RWPE1 (cell line): ENCODE measurements around the gene SLC35E1.

ENCODE experiments used
- CTCF ChIA-PET: fragments of 350-600 bp; sonication (Branson Sonifier 250); formaldehyde crosslinking; extraction: SDS; loops from one replicate; lab custom pipeline; 2021; lab: Yijun Ruan, JAX
- POLR2A ChIA-PET: fragments of 400-600 bp; formaldehyde crosslinking; extraction: SDS; loops from one replicate; lab custom pipeline; 2020; ENCODE audit warnings: antibody characterized with exemption; ENCODE audit not compliant: low non-redundant PET; lab: Yijun Ruan, JAX
- DNase-seq: peaks from one replicate; pipeline ENCODE4 v3.0.0; 2012; ENCODE audit warnings: low spot score
- H3K27ac ChIP-seq: fragments of 450-650 bp; 2 replicates; pipeline ENCODE4 v1.5.1; 2017
- TF ChIP-seq, protein P1 (sequence below): fragments of 450-650 bp; conservative IDR thresholded peaks from 2 replicates; pipeline ENCODE4 v1.5.1; 2017; ENCODE audit warnings: low read depth, mild to moderate bottlenecking

SLC35E1 gene

DNA sequence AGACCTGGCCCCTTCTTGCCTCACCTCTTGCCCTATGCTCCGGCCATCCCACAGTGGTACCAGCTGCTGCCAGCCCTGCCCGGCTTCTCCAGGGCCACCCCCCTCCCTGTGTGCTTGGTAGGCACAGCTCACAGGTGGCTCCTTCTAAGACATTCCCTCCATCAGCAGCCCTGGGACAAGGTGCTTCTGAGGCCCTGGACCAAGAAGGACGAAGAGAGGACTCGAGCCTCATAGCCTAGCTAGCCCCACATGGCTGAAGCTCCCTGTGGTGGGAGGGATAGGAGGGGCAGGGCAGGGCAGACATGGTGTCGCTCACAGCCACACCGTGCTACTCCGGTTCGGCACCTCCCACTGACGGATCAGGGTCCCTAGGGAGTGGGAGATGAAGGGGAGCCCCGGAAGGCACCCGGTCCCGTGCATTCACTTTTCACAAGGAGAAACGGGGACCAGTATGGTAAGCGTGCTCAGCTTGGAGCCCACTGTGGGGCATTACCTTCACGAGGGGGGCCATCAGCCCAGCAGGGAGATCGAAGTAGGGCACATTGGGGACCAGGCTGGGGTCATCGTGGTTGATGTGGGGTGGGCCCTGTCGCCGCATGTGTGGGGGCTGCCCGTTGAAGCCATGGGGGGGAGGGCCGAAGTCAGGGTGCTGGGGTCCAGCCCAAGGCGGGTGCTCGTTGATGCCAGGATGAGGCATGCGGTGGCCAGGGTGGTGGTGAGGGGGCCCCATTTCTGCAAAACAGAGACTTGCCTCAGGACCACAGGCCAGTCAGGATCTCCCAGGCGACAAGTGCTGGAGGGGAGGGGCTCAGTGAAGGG lies 49.4 kb downstream of the SLC35E1 start:
- no peak for DNase-seq
- H3K27ac ChIP-seq, result no peak overlapping the region; the same call in 1 of the 2 replicates
- ChIA-PET CTCF (no interaction called here), POLR2A (no interaction called here)
- TF ChIP-seq, protein P1, sequence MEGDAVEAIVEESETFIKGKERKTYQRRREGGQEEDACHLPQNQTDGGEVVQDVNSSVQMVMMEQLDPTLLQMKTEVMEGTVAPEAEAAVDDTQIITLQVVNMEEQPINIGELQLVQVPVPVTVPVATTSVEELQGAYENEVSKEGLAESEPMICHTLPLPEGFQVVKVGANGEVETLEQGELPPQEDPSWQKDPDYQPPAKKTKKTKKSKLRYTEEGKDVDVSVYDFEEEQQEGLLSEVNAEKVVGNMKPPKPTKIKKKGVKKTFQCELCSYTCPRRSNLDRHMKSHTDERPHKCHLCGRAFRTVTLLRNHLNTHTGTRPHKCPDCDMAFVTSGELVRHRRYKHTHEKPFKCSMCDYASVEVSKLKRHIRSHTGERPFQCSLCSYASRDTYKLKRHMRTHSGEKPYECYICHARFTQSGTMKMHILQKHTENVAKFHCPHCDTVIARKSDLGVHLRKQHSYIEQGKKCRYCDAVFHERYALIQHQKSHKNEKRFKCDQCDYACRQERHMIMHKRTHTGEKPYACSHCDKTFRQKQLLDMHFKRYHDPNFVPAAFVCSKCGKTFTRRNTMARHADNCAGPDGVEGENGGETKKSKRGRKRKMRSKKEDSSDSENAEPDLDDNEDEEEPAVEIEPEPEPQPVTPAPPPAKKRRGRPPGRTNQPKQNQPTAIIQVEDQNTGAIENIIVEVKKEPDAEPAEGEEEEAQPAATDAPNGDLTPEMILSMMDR, result no peak

DNA sequence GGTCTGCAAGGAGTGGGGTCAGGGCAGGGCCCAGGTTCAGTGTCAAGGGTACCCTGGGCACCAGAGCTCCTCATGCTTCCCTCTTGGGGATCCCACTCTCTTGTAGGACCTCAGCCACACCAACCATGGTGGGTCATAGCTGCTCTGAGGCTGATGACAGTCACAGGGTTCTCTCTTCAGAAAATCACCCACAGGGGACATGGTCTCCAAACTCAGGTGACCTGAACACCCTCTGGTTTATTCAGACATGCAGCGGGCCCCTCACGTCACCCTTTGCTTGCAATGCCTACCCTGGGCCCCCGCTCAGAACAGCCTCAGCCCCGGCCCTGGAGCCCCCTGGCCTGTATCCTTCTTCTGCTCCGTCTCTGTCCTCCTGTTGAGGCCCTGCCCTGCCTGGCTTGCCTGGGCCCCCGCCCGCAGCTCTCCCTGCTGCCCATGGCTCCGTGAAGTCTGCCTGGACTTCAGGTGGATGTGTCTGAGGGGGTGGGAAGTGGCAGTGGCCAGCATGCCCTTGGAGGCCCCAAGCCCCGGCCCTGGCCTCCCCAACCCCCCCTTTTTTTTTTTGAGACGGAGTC lies 50.4 kb downstream of the SLC35E1 start:
- ChIA-PET CTCF (no interaction called here), POLR2A (no interaction called here)
- DNase-seq, result no peak
- peak overlapping the region; percentile 36 for H3K27ac ChIP-seq
- TF ChIP-seq, protein P1, result no peak

DNA sequence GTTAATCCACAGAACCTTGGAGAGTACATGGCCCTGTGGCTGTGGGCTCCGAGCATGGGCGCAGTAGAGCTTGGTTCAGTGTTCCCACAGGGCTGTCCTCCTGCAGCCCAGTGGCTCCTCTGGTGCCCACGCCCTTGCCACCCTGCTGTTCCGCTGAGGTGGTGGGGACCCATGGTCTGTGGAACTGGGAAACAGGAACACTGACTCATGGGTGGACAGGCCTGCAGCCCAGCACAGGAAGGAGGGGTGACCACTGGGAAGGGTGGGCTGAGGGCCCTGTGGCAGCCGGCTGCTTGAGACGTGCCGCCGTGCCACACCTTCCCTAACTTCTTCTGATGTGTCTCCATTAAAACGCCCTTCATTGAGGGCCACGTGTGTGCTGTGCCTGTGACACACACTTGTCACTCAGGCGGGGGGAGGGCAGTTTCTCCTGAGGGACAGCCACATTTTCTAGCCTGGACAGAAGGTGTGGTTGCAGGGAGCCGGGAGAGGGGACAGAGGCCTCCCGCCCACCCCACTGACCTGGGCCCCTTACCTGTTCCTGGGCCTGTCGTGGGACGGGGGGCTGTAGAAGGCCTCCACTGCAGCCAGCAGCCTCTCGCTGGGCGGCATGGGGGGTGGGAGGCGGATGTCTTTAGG lies 51.1 kb downstream of the SLC35E1 start:
- CTCF ChIA-PET, result no interaction called here
- POLR2A ChIA-PET, result no interaction called here
- peak overlapping the region; percentile 36 for H3K27ac ChIP-seq
- TF ChIP-seq, protein P1, result no peak
- no peak for DNase-seq

DNA sequence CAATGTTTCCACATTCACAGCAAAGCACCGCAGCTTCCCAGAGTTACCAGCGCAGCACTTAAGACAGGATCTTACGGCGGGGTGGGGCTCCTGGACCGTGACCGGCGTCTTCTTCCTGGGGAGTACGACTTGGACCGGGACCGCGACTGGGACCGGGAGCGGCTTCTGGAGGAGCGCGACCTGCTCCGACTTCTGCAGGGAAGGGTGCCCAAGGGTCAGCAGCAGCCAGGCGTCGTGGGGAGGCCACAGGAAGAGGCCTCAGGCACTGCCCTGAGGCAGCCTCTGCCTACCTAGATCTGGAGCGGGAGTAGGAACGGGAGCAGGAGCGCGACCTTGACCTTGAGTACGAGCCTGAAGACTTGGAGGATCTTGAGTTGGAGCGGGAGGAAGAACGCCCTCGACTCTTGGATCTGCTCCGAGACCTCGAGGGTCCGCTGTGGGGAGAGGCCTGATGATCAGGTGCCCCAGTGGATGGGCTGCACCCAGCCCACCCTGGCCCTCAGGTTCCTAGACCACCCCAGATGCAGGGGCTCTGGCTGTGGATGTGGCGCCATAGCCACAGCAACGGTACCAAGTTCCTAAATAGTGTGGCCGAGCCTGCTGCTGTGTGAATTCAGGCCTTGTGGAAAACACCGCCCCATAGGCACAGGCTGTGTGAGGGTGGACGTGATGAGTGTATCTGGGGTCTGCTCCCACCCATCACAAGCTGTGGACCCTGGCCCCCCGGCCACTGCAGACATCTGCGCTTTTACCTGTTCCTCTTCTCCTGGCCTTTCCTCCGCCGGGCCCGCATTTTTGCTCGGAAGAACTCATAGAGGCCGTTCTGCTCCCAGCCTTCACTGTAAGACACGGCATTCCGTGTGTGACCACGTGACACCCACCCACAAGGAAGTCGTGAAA lies 51.9 kb downstream of the SLC35E1 start:
- TF ChIP-seq, protein P1, result no peak
- ChIA-PET CTCF (no interaction called here), POLR2A (no interaction called here)
- H3K27ac ChIP-seq, result peak overlapping the region; percentile 36
- DNase-seq, result no peak

DNA sequence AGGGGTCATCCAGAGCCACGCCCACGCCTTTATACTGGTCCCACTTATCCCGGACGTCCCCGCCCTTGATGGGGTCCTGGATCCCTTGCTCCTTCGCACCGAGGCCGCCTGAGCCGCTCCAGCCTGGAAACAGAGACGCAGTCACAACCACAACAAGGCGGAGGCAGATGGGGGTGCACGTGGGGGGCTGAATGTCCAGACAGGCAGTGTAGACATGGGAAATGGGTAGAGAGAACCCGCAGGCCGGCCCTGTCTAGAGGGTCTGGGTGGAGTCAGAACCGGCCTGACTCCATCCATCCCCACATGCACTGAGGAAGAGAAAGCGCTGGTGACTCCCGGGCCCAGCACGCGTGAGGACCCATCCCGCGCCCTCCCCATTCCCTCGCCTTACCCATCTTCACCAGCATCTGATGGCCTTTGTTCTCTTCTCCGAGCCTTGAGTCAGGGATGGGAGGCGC lies 53.0 kb downstream of the SLC35E1 start:
- TF ChIP-seq, protein P1, result no peak
- peak overlapping the region; percentile 36; the same call in 1 of the 2 replicates for H3K27ac ChIP-seq
- DNase-seq, result no peak
- ChIA-PET CTCF (no interaction called here), POLR2A (no interaction called here)
